Caco-2 (cell line): ENCODE measurements around the gene NFKBIE. TPM values are rescaled to one million over a fixed set of nuclear protein-coding genes. Genes with fewer than 3 reads are reported as not detected.
A peak's percentile ranks its signal among the peaks of the same experiment; 100 is the strongest.

Source experiments
- BruUV-seq: library from RNA; stranded (reverse); fragments of 400-500 nt; replicated peaks from 2 replicates; lab custom pipeline; 2021; lab: Mats Ljungman, UMichigan
- CTCF ChIA-PET: fragments of 300-600 bp; sonication (Branson Sonifier 250); formaldehyde crosslinking; loops from one replicate; lab custom pipeline; 2022; ENCODE audit warnings: antibody characterized with exemption; lab: Charles Lee
- POLR2A ChIA-PET: fragments of 300-600 bp; sonication (Branson Sonifier 250); formaldehyde crosslinking; loops from one replicate; lab custom pipeline; 2022; ENCODE audit warnings: antibody characterized with exemption; lab: Charles Lee
- DNase-seq, 2 experiments: peaks; one replicate each; pipeline versions ENCODE4 v3.0.0 to v3.0.0-alpha.2; 2020 to 2022
- H3K27me3 ChIP-seq: replicated peaks from 2 replicates; pipeline ENCODE4 v1.6.0; 2011; ENCODE audit warnings: low read length; ENCODE audit not compliant: control insufficient read depth, insufficient read depth
- H3K36me3 ChIP-seq: 2 replicates; pipeline ENCODE4 v1.5.1; 2011; ENCODE audit warnings: low read length; ENCODE audit not compliant: control insufficient read depth, insufficient read depth
- H3K4me1 ChIP-seq: fragments of 250-450 bp; sonication (Bioruptor Pico); 2 replicates; pipeline ENCODE4 v1.5.1; 2020; ENCODE audit warnings: mild to moderate bottlenecking
- H3K4me3 ChIP-seq: 2 replicates; pipeline ENCODE4 v1.5.1; 2011; ENCODE audit warnings: low read depth, mild to moderate bottlenecking, control low read depth, low read length
- H3K9me3 ChIP-seq: fragments of 250-450 bp; sonication (Bioruptor Pico); 2 replicates; pipeline ENCODE4 v1.5.1; 2020; ENCODE audit warnings: mild to moderate bottlenecking, moderate library complexity
- H3K27ac Mint-ChIP-seq: one replicate; pipeline ENCODE4 v1.8.0; 2022; ENCODE audit warnings: mixed read lengths; ENCODE audit not compliant: unreplicated experiment
- H3K27me3 Mint-ChIP-seq: one replicate; pipeline ENCODE4 v1.8.0; 2022; ENCODE audit warnings: mixed read lengths; ENCODE audit not compliant: insufficient read depth, unreplicated experiment
- H3K36me3 Mint-ChIP-seq: one replicate; pipeline ENCODE4 v1.8.0; 2022; ENCODE audit warnings: mild to moderate bottlenecking, mixed read lengths; ENCODE audit not compliant: insufficient read depth, unreplicated experiment
- H3K4me1 Mint-ChIP-seq: one replicate; pipeline ENCODE4 v1.8.0; 2022; ENCODE audit warnings: low read depth, mixed read lengths; ENCODE audit not compliant: unreplicated experiment
- H3K4me3 Mint-ChIP-seq: one replicate; pipeline ENCODE4 v1.8.0; 2022; ENCODE audit warnings: mild to moderate bottlenecking, moderate library complexity, mixed read lengths; ENCODE audit not compliant: unreplicated experiment
- H3K9me3 Mint-ChIP-seq: one replicate; pipeline ENCODE4 v1.8.0; 2022; ENCODE audit warnings: mixed read lengths; ENCODE audit not compliant: unreplicated experiment
- CTCF ChIP-seq, 2 experiments: fragments of 200-600 bp in 1 of 2; IDR thresholded peaks; 1 replicate in 1 of 2; 2 replicates in 1 of 2; pipeline versions ENCODE4 v1.5.1 to v1.8.0; 2011 to 2022; ENCODE audit warnings: antibody characterized with exemption in 1 of 2, control low read depth in 1 of 2, inconsistent platforms in 1 of 2, low read depth in 1 of 2, low read length in 1 of 2, mild to moderate bottlenecking in 1 of 2, moderate library complexity in 1 of 2; ENCODE audit not compliant: insufficient read depth in 1 of 2, severe bottlenecking in 1 of 2, unreplicated experiment in 1 of 2
- intact Hi-C: fragments of 100-400 bp; cut with micrococcal nuclease; formaldehyde crosslinking; loops from one replicate; pipeline ENCODE4 v1.10.0; 2022; ENCODE audit not compliant: unreplicated experiment
- total RNA-seq: library from RNA; stranded (reverse); gene quantifications from 2 replicates; pipeline ENCODE4 v1.2.3, GENCODE V29; 2022

Gene NFKBIE
- total RNA-seq, 1 experiment from 2014 or later = 8.4 TPM

DNA sequence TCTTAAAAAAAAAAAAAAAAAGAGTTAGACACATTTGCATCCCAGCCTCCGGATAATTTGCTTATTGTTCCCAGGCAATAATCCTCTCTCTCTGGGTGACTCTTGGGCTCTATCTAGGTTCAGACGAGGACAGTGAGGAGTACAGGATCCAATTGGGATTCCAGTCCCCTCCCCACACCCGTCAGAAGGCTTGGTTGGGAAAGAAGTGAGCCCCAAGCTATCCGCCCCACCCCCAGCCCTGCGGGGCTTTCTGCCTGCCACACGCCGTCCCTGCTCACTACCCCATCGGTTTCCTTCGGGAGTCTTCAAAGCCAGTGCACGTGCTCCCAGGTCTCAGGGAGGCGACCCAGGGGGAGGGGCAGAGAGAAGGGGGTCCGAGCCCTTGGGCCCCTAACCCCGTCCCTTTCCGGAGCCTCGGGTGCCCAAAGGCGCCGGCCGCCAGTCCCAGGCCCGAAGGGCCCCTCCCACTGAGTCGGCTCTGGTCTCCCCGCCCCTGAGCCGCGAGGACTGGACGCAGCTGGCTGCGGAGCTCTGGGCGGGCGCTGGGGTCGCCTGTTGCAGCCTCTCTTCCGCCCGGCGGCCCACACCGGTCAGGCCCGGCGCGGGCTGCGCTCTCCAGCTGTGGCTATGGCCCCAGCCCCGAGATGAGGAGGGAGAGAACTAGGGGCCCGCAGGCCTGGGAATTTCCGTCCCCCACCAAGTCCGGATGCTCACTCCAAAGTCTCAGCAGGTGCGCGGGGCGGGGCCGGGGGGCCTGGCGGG is 46.1 kb downstream of the NFKBIE start:
- Histone ChIP-seq H3K9me3 (no peaks in the 10 kb centered on the region), H3K4me1 (peaks cover 23% of the 10 kb centered on the region), H3K27me3 (no peaks in the 10 kb centered on the region), H3K4me3 (peak overlapping the region; percentile 61), H3K36me3 (no peaks in the 10 kb centered on the region)
- CTCF ChIA-PET = interaction anchor here (0.7 to 1.7 kb wide), 11 partner anchors 15 to 119 kb away, joined by 3 to 9 read pairs (median 6); no protein-coding TSS in a partner anchor
- H3K36me3 Mint-ChIP-seq = peaks cover 12% of the 10 kb centered on the region
- H3K27me3 Mint-ChIP-seq = no peaks in the 10 kb centered on the region
- H3K27ac Mint-ChIP-seq = peak overlapping the region; percentile 92
- no peaks in the 10 kb centered on the region for H3K9me3 Mint-ChIP-seq
- intact Hi-C loops = no loop called here
- TF ChIP-seq CTCF (IDR thresholded peaks at IDR 0.05; ENCODE audit: insufficient read depth in 1 of 2, low read depth in 1 of 2, low read length in 1 of 2, severe bottlenecking in 1 of 2, unreplicated experiment in 1 of 2) = no peak
- H3K4me1 Mint-ChIP-seq = peaks cover 16% of the 10 kb centered on the region
- peak; percentile 89 to 94 for DNase-seq
- POLR2A ChIA-PET = interaction anchor here (0.5 to 2.5 kb wide), 5 partner anchors 18 to 168 kb away, joined by 3 to 14 read pairs (median 3); partner anchors contain the start of genes CDC5L and HSP90AB1
- no TSS peak for BruUV-seq
- peak overlapping the region; percentile 85 for H3K4me3 Mint-ChIP-seq

DNA sequence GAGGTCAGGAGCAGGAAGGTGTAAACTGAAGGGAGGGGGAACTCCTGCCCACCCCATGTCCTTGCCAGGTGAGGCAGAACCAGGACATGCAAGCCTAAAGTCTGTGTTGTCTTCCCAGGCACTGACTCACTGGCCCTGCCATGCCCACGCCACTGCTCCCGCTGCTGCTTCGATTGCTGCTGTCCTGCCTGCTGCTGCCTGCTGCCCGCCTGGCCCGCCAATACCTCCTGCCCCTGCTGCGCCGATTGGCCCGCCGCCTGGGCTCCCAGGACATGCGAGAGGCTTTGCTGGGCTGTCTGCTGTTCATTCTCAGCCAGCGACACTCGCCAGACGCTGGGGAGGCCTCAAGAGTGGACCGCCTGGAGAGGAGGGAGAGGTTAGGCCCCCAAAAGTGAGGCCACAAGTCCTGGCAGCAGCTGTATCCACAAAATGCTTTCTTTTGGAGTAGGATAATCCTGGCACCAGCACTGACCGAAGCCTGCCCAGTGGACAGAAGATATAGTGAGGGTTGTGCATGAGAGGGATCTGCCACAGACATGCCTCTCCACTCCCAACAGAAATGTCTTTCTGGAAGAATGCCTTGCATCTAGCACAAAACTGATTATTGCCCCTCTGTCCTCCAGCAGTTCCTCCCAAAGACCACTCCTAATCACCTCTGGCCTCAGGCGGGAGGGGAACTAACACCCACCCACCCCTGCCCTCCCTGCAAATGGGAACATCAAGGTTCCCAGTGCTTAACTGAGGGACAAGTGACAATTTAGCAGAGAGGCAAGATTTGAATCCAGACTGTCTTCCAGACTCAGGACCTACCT is 47.8 kb downstream of the NFKBIE start:
- ChIA-PET POLR2A (interaction anchor here (2.5 kb wide), 1 partner anchor 30 kb away, joined by 14 read pairs; the partner anchor contains the start of gene HSP90AB1), CTCF (no interaction called here)
- Mint-ChIP-seq H3K9me3 (no peaks in the 10 kb centered on the region), H3K27me3 (no peaks in the 10 kb centered on the region), H3K27ac (no peak overlapping the region), H3K4me3 (no peak overlapping the region), H3K36me3 (peaks cover 7% of the 10 kb centered on the region), H3K4me1 (peaks cover 10% of the 10 kb centered on the region)
- H3K9me3 ChIP-seq = no peaks in the 10 kb centered on the region
- no peak overlapping the region for H3K4me3 ChIP-seq
- no TSS peak for BruUV-seq
- peaks cover 17% of the 10 kb centered on the region for H3K4me1 ChIP-seq
- no peak for TF ChIP-seq CTCF (IDR thresholded peaks at IDR 0.05; ENCODE audit: insufficient read depth in 1 of 2, low read depth in 1 of 2, low read length in 1 of 2, severe bottlenecking in 1 of 2, unreplicated experiment in 1 of 2)
- DNase-seq = no peak
- H3K27me3 ChIP-seq = no peaks in the 10 kb centered on the region
- no peaks in the 10 kb centered on the region for H3K36me3 ChIP-seq
- intact Hi-C loops = loop anchor here (1.0 kb wide), 1 partner anchor 13 kb away; no protein-coding TSS in a partner anchor

- H3K4me3 Mint-ChIP-seq = no peak within 1 kb of the TSS
- BruUV-seq = no TSS peak
- Histone ChIP-seq H3K36me3 (no peaks in the 10 kb centered on the region), H3K9me3 (no peaks in the 10 kb centered on the region), H3K27me3 (no peaks in the 10 kb centered on the region), H3K4me1 (peaks cover 17% of the 10 kb centered on the region), H3K4me3 (no peak within 1 kb of the TSS)
- POLR2A ChIA-PET = no interaction called here
- no peaks in the 10 kb centered on the region for H3K27me3 Mint-ChIP-seq
- H3K4me1 Mint-ChIP-seq = peaks cover 9% of the 10 kb centered on the region
- TF ChIP-seq CTCF (IDR thresholded peaks at IDR 0.05; ENCODE audit: insufficient read depth in 1 of 2, low read depth in 1 of 2, low read length in 1 of 2, severe bottlenecking in 1 of 2, unreplicated experiment in 1 of 2) = no peak
- H3K9me3 Mint-ChIP-seq = no peaks in the 10 kb centered on the region
- CTCF ChIA-PET = interaction anchor here (0.7 to 1.3 kb wide), 2 partner anchors 27 to 120 kb away, joined by 7 to 9 read pairs; no protein-coding TSS in a partner anchor
- intact Hi-C loops = no loop called here
- H3K36me3 Mint-ChIP-seq = peaks cover 6% of the 10 kb centered on the region
- DNase-seq = no peak
- H3K27ac Mint-ChIP-seq = no peak within 1 kb of the TSS
Measured at GRCh38 chr6:44216677-44217331, 48.5 kb downstream of the NFKBIE start, which contains the start of gene MYMX. TSS of gene MYMX (plus strand) at chr6:44216926. CDS start at chr6:44217472, 546 bp downstream.
